CD1c-positive myeloid dendritic cell (primary cell): ENCODE results near the gene CNN3.
"Not testable (repeated sequence)": the region's sequence is repeated elsewhere in the genome, so short reads cannot be mapped to it uniquely, and the experiment has no call there.

Experiments used
- DNase-seq: peaks from one replicate; pipeline ENCODE4 v3.0.0-alpha.2; 2016; ENCODE audit errors: extremely low spot score

Gene CNN3

DNA sequence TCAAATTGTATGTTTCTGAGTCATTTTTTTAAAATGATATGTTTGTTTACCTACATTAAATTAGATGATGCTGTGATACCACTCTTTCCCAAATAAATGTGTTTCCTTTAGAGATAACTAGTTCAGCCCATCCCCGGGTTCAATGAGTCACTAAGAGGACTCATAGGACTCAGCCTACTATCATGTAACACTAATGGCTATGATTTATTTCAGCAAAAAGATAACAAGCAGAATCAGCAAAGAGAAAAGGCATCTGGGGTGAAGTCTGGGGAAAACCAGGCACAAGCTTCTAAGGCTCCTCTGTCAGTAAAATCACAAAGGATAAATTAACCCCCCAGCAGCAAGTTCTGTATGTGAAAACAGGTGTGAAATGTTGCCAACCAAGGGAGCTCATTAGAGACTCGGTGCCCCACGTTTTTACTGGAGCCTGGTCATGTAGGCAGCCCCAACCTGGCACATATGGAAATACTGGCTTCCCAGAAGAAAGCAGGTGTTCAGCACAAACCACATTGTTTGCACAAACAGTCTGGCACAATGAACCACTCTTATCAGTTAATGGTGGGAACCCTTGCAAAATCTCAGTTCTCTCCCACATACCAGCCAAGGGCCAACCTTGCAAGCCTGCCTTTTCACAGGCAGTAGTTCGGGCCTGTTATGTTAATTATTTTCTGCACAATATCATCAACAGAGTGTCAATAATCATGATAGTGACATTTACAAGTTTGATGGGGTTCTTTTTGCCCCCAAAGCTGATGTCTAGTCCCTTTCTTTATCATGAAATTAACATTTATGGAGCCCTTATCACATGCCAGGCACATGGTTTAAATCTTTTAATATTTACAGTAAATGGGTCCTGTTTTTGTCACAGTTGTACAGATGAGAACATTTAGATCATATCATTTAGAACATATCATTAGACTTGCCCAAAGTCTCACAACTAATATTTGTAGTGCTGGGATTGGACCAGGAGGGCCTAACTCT lies 23.1 kb upstream of the CNN3 start:
- no peak for DNase-seq

DNA sequence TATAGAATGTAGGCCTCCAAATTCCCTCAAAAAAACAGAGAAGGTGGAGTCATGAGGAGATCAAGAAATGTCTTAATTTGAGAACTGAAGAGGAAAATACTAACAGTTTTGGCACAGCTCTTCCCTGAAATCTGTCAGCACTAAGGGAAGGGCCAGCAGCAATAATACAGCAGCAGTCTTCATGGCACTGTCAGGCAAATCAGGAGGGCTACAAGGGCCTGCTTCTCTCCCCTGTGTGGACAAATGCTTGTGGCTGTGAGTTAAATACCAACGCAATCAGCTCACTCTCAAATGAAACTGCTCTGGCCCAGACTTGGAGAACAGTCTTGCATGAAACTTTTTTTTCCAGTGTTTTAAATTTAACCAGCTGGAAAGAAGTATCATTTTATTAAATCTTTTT lies 20.5 kb upstream of the CNN3 start:
- DNase-seq: no peak

DNA sequence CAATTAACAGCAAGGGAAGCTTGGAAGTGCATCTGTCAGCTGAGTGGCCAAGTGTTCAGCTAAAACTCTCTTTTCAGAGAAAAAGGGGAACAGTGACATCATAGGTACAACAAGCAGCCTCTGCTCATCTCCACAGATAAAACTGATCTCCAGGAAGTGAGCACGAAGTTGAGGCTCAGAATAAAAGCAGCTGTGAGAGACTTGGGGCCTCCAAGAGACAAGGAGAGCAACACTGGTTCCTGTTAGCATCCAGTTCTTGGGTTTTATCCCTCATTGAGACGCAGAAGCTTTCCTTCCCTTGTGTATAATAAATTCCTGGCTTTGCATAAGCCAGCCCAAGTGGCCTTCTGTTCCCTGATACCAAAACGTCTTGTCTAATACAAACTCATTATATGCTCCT lies 20.0 kb upstream of the CNN3 start:
- no peak for DNase-seq

DNA sequence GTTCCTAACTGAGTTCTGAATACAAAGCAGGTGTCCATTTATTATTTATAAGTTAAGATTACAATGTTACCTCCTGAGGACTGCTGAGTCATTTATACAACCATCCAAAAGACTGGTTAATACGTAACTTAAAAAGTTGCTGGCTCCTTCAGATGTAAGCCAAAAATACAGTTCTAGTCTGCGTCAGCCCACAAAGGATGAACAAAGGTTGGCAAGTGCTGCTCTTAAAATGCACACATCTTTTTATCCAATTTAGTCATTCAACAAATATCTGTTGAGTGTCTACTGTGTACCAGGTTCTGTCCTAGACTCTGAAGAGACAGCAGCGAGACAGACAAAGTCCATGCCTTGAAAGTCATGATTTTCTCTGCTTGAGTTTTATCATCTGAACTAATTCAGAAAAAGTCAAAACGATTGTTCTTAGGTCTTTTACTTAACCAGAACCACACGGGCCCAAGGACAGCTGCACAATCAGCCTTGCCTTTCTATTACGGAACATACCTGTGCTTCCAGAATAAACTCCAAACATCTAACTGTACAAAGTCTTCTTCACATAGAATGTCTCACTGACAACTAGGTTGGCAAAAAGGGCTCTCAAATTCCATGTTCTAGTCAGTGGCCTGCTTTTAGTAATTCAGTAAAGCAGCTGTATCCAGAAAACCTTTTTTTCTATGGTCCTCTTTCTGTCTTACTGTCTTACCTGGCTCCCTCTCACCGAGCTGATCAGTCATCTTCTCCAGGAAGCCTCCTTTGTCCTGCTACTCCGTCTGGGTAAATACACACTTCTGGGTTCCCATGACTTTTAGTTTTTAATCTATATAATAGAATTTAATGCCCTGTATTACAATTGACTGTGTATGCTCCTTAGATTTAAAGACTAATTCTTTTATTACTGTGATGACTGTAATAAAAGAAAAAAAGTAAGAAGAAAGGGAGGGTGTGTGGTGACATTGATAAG lies 15.5 kb upstream of the CNN3 start:
- DNase-seq: no peak

DNA sequence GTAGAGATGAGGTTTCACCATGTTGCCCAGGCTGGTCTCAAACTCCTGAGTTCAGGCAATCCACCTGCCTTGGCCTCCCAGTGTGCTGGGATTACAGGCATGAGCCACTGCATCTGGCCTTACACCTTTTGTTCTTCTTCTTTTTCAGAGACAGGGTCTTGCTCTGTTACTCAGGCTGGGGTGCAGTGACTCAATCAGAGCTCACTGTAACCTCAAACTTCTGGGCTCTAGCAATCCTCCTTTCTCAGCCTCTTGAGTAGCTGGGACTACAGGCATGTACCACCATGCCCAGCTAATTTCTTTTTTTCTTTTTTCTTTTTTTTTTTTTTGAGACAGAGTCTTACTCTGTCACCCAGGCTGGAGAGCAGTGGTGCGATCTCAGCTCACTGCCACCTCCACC lies 14.6 kb upstream of the CNN3 start:
- not testable (repeated sequence) for DNase-seq

DNA sequence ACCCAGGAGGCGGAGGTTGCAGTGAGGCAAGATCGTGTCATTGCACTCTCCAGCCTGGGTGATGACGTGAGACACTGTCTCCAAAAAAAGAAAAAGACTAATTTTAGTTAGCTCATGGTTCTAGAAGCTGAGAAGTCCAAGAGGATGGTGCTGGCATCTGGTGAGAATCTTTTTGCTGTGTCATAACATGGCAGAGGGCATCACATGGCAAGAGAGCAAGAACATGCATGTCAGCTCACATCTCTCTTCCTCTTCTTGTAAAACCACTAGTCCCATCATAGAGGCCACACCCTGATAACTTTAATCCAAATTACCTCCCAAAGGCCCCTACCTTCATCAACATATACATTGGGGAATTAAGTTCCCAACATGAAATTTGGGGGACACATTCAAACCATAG lies 13.8 kb upstream of the CNN3 start:
- DNase-seq: no peak

DNA sequence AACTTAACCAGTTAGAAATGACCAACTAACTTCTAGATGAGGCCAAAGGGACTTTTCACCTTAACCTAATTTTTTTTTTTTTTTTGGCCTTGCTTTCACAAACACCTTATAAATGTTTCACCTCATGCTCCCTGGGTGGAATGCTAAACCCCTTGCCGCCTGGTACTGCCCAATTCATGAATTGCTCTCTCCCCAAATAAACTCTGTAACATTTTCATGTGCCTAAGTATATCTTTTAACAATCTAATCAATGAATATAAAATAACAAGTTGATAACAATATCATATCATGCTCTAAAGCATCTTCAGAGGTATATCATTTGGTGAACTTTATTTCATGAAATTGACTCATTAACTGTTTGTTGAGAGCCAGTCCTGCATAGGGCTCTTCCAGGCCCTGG lies 10.9 kb upstream of the CNN3 start:
- DNase-seq: no peak

DNA sequence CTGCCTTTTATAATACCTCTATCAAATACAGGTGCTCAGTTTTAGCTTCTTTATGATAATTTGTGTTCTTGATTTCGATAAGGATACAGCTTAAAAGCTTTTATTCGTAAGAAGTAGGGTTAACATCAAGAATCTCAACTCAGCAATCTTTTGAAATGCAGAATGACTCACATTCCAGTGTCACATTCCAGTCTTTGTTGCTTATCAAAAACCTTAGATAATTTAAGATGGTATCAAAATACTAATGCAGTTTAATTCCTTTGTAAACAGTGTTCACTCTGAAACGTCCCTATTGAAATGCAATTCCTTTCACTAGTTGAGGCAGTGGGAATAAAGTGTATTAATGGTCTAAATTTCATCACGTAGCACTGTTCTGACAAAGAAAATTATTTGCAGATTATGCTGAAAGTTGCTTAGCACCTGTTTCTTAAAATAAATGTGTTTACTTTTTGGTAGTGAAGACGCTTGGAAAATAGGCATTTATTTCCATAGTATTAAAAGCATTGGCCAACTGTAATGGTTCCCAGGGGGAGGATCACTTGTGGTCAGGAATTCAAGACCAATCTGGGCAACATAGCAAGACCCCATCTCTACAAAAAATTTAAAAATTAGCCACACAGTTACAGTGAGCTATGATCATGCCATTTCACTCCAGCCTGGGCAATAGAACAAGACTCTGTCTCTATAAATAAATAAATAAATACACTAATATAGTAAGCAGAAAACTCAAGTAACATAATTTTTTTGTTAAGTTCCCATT lies 10.1 kb upstream of the CNN3 start:
- DNase-seq: no peak

DNA sequence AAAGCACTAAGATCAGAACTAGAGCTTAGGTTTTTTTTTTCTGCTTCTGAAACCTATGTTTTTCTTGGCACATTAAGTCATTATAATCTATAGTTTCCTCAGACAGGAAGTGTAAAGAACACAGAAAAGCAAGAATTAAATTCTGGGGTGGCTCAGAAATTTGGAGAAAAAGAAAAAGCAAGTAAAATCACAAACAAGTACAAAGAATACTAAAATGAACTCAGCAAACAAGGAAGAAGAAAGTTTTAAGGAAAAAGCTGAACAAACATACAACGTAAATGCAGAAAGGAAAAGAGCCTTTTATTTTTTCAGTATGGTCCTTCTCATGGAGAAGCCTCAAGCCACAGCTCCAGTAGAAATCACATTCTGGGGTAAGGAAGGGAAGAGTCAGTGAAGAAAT lies 8.6 kb upstream of the CNN3 start:
- no peak for DNase-seq

DNA sequence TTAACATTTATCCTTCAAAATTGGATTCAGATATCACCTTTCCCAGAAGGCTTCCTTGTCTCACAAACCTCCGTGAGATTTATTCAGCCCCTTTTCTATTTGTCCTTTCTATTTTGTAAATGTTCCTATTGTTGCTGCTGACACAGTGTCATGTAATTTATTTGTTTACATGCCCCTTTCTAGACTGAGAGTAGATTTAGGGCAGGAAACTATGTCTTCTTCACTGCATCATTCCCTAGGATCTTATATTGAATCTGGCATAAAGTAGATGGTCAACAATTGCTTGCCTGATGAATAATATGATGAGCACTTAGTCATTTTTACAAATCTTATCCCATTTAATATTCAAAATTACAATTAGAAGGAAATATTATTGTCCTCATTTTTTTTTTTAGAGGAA lies 8.1 kb upstream of the CNN3 start:
- DNase-seq: no peak

DNA sequence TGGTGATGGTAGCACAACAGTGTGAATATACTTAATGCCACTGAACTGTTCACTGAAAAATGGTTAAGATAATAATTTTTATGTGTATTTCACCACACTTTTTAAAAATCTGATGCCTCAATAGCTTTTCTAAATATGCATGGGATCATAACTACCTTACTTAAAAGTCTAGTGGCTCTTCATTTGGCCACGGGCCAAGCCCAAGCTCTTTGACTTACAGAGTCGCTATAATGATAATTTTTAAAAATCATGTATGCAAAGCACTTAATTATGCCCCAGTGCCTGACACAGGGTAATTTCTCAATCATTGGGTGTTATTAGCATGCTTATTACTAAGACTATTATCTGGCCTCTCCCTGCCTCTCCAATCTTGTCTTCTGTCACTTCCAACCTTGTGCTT lies 7.6 kb upstream of the CNN3 start:
- DNase-seq: no peak

DNA sequence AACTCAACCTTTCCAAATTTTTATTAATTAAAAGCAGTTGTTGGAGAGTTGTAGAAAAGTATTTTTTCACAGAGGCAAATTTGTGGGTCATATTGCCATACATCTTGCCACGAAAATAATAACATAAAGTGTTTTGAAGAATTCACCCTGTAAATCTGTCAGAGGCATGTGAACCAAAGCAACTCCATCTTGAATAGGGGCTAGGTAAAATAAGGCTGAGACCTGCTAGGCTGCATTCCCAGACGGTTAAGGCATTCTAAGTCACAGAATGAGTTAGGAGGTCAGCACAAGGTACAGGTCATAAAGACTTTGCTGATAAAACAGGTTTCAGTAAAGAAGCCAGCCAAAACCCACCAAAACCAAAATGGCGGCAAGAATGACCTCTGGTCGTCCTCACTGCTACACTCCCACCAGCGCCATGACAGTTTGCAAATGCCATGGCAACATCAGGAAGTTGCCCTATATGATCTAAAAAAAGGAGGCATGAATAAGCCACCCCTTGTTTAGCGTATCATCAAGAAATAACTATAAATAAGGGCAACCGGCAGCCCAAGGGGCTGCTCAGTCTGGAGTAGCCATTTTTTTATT lies 4.4 kb upstream of the CNN3 start:
- no peak for DNase-seq

DNA sequence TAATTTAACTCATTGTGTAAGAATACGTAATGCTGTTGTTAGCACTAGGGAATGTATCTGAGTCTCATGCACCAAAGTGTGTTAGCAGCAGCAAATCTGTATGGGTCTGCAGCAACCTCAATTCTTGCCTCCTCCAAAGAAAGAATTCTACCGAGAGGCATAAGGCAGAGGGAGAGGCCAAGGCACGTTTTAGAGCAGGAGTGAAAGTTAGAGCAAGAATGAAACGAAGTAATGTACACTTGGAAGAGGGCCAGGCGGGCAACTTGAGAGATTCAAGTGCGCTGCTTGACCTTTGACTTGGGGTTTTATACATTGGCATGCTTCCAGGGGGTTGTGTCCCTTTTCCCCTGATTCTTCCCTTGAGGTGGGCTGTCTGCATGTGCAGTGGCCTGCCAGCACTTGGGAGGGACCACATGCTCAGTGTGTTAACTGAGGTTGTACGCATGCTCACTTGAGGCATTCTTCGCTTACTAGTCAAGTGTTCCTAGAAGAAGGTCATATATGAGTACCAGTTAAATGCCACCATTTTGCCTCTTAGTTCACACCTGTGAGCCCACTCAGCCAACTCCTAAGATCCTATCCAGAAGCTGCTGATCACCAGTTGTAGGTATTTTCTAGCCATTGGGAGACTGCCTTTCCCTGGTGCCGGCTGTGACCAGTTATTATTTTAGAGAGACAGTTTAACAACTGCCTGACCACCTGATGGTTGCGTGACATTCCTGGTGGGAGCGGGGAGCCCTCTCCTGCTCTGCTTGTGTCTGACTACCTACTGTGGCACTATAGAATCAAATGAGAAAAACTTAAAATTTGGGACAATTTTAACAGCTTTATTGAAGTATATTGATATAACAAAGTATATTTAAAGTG lies 2.7 kb upstream of the CNN3 start:
- DNase-seq: no peak

DNA sequence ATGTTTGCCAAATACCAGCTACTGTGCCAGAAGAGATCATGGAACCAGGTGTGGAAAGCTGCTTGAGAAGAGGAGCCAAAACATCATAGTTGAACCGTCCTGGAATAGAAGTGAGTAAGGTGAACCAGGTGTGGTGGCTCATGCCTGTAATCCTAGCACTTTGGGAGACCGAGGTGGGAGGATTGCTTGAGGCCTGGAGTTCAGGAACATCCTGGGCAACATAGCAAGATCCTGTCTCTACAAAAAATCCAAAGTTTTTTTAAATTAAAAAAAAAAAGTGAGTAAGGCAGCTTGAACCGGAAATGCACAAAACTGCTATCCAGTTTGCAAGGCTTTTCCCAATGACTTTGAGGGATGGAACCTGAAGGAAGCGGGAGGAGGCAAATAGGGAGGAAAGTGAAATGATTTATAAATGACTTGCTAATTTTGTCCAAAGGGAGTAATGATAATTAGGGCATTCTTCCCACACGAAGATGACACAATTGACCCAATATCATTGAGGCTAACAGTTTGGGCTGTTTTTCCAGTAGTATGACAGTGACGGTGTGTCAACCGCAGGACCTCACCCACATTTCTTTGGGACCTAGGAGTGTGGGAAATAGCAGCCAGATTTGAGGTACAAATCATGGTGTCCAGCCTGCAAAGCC lies 1.5 kb upstream of the CNN3 start:
- DNase-seq: no peak

DNA sequence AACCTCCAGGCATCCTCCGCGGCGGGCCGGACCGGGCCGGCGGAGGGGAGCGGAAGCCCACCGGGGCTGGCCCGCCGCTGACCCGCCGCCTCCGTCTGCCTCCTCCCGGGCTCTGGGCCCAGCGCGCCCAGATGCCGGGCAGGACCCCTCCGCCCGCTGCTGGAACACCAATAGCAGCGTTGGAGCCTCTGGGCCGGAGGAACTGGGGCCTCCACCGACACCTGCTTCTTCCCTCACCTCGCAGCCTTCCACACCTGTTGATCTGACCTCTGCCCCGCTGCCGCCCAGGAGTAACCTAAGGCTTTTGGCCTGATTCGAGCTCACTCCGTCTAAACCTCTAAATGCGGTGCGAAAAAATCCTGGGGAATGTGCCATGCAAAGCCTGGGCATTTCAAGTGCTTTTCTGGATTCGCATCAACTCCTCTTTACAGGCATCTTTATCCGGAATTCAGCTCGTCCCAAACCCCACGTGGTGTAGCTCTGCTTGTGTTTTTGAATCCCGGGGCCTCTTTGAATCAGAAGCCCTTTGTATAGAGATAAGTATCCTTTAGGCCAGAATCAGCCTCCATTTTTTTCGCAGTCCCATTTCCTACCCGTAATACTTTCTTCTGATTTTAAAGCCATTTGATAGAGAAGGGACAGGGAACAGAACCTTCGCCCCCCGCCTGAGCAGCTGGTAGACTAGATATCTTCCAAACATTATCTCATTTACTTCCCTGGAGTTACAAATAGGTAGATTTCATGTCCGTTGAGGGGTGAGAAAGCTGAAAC lies 680 bp upstream of the CNN3 start:
- no peak for DNase-seq

DNA sequence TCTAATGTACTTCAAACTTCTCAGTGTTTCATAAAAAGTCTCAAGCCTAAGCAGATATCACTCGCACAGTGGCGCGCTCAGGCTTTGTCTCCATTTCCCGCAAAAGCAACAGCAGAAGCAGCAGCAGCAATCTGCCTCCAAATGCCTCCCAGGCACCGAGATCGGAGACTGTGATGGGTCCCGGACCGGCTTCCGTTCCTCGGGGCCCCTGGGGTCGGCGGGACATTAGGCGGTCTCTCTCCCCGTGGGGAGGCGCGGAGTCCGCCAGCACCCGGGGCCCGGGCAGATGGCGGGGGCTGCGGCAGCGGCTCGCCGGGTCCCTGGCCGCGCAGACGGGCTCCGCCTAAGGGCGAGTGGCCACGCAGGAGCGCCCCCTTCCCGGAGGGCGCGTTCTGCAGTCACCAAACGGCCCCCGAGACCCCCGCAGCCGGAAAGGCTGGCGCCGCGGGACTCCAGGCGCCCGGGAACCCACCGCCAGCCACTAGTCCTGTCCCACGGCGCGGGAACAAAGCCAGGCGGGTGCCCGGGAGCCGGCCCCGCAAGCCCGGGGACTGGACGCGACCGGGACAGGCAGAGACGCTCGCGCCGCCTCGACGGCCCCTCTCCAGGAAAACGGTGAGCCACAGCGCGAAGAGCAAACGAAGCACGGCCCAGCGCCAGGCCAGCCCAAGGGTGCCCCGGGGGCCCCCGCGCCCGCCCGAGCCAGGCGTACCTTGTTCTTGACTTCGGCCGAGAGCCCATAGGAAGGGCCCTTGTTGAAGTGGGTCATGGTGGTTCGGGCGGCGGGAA lies 590 bp downstream of the CNN3 start:
- no peak for DNase-seq

DNA sequence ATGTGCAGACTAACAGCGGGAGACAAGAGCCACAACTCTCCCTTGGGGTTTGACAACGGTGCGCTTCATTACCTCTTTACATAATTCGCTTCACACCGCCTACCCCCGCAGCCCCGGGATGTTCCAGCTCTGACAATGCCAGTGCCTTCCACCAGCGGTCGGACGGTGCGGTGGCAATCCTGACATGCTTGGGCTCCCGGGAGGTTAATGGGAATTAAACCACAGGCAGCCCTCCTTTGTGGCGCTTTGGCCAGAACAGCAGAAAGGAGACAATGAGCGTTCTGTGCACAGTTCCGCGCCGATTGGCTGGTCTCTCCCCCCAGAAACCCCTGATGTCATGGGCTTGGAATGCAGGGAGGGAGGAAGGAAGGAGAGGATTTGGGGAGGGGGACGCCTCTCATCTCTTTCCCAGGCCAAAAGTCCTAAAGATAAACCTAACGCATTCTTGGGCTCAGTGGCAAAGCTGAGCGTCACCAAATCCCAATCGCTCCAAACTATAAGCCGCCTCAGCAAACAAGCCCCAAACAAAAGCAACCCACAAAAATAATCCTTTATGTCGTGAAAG lies 1.3 kb downstream of the CNN3 start:
- no peak for DNase-seq

DNA sequence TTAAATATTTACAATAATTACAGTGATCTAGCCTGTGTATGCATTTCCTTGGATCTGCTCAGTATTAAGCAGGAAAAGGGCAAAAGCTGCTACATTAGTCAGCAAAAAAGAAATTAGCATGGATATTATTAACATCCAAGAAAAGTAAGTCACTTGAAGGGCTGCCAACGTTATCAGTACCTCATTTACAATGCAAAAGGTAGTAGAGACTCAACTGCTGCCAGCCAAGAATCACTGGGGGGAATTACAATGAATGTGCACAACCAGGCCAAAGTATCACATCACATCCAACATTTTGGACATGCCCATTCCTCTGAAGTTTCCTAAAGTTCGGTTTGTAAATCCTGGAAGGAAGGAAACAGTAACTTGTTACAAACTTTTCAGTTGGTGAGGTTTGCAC lies 1.9 kb downstream of the CNN3 start:
- no peak for DNase-seq
